H1 (cell line): Measurements from ENCODE around the gene MTRFR.
A peak's percentile ranks its signal among the peaks of the same experiment; 100 is the strongest.

ENCODE experiments used
- BRCA1 ChIP-seq: IDR thresholded peaks from 2 replicates; pipeline ENCODE4 v1.6.1; 2012; ENCODE audit warnings: low read depth, low read length, improper control_type of control experiment
- CTCF ChIP-seq, 3 experiments: IDR thresholded peaks; 1 replicate in 2 of 3; 2 replicates in 1 of 3; pipeline versions ENCODE4 v1.5.1 to v1.6.1; 2011; ENCODE audit warnings: low read length in 3 of 3, mild to moderate bottlenecking in 3 of 3, inconsistent platforms in 2 of 3, low read depth in 1 of 3, moderate library complexity in 1 of 3; ENCODE audit not compliant: insufficient read depth in 1 of 3; ENCODE audit errors: control extremely low read depth in 1 of 3
- EP300 ChIP-seq, 2 experiments: IDR thresholded peaks; 1 replicate in 1 of 2; 2 replicates in 1 of 2; pipeline ENCODE4 v1.6.1; 2011 to 2012; ENCODE audit warnings: low read depth in 2 of 2, low read length in 2 of 2, mild to moderate bottlenecking in 2 of 2, borderline replicate concordance in 1 of 2, inconsistent platforms in 1 of 2, moderate library complexity in 1 of 2
- EZH2 ChIP-seq: fragments of 200-600 bp; sonication (generic); IDR thresholded peaks from 2 replicates; pipeline ENCODE4 v1.7.1; 2012; ENCODE audit warnings: low read depth, mild to moderate bottlenecking, moderate library complexity, low read length, inconsistent platforms; ENCODE audit not compliant: severe bottlenecking
- GABPA ChIP-seq: IDR thresholded peaks from 2 replicates; pipeline ENCODE4 v1.6.1; 2011; ENCODE audit warnings: mild to moderate bottlenecking, low read length, moderate library complexity, borderline replicate concordance; ENCODE audit not compliant: insufficient read depth
- POLR2A ChIP-seq, 2 experiments: IDR thresholded peaks; 1 replicate in 1 of 2; 2 replicates in 1 of 2; pipeline ENCODE4 v1.6.1; 2011; ENCODE audit warnings: low read depth in 2 of 2, low read length in 2 of 2, mild to moderate bottlenecking in 2 of 2; ENCODE audit errors: control extremely low read depth in 1 of 2
- SP1 ChIP-seq: IDR thresholded peaks from 2 replicates; pipeline ENCODE4 v1.6.1; 2011; ENCODE audit warnings: low read depth, low read length
- YY1 ChIP-seq: IDR thresholded peaks from 2 replicates; pipeline ENCODE4 v1.6.1; 2011; ENCODE audit warnings: low read depth, mild to moderate bottlenecking, low read length

- TF ChIP-seq GABPA (no peak), POLR2A (IDR thresholded peaks at IDR 0.05; ENCODE audit: control extremely low read depth in 1 of 2, low read depth in 2 of 2, low read length in 2 of 2) (peak in 1 of 2 experiments; percentile 67; a peak in 2 of 3 replicates), BRCA1 (no peak), SP1 (no peak), EZH2 (no peak), CTCF (IDR thresholded peaks at IDR 0.05; ENCODE audit: control extremely low read depth in 1 of 3, insufficient read depth in 1 of 3, low read depth in 1 of 3, low read length in 3 of 3) (no peak), YY1 (no peak), EP300 (IDR thresholded peaks at IDR 0.05; ENCODE audit: borderline replicate concordance in 1 of 2, low read depth in 2 of 2, low read length in 2 of 2) (no peak)
Observed at GRCh38 chr12:123269896-123270213, 36.6 kb downstream of the MTRFR start.
